GM12801 (cell line): Measurements from ENCODE around the gene RETNLB.

Experiments used
- CTCF ChIP-seq: IDR thresholded peaks from one replicate; pipeline ENCODE4 v1.5.1; 2011; ENCODE audit warnings: control low read depth; ENCODE audit not compliant: insufficient read length; ENCODE audit errors: extremely low read depth

RETNLB gene

DNA sequence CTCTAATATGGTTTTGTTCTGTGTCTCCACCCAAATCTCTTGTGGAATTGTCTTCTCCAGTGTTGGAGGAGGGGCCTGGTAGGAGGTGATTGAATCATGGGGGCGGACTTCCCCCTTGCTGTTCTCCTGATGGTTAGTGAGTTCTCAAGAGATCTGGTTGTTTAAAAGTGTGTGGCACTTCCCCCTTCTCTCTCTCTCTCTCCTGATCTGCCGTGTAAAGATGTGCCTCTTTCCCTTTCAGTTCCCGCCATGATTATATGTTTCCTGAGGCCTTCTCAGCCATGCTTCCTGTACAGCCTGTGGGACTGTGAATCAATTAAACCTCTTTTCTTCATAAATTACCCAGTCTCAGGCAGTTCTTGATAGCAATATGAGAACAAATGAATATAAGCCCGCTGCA, 33.1 kb downstream of the RETNLB start:
- no peak for TF ChIP-seq CTCF

DNA sequence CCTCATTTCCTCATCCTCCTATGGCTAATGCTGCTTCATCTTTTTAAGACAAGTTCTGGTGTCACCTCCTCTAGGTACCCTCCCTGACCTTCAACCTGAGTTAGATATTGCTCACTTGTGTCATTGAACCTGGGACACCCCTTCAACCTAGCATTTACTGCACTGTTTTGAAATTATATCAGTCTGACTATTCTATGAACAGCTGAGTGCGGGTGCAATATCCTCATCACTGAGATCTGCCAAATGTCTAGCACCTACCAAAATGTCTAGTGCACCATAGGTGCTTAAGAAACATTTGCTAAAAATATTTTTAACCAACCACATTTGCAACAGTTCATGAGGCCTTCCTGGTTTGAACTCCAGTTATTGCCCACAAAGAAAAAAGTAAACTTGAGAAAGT, 34.5 kb downstream of the RETNLB start:
- TF ChIP-seq CTCF, result no peak

DNA sequence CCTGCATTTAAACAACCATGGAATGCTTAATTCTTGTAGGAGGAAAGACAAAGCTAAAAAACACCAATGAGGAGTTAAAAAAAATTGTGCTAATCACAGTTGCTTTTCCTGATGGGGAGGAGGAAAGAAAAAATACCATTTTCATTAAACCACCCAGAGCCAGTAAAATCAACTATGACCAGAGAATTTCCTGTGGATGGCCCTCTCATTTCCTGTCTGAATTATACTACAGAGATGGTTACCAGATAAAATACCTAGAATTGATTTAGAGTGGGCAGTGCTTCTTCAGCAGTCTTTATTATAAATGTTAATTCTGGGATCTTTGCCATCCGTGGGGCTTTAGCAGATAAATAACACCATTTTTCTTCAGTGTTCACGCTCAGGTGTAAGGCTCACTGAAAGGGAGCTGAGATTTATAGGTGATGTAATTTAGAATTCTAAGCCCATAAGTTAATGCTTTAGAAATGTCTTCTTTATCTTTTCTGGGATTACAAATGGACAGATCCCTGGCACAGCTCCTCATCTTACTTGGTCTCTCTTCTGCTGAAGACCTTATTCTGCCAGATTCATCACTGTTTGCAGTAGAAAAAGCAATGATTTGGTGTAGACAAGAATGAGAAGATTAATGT, 37.9 kb downstream of the RETNLB start:
- TF ChIP-seq CTCF, result no peak

GRCh38 chr3:108718454-108718853, 38.8 kb downstream of the RETNLB start:
- TF ChIP-seq CTCF, result no peak

DNA sequence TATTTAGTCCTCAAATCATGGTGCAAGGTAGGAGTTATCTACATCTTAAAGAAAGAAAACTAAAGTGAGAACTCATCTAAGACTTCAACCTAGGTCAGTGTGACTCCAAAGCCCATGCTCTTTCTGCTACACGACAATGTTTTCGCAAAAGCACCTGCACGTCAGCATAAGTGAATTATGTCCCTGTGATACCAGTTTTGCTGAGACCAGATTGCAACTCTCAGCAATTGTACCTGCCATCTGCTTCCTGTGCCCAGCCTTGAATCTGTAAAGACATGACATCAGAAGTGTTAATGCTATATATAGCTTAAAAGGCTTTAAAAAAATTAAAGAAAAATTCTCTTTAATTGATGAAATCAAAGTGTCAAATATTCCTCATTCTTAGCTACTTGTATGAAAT, 43.4 kb downstream of the RETNLB start:
- TF ChIP-seq CTCF, result no peak

DNA sequence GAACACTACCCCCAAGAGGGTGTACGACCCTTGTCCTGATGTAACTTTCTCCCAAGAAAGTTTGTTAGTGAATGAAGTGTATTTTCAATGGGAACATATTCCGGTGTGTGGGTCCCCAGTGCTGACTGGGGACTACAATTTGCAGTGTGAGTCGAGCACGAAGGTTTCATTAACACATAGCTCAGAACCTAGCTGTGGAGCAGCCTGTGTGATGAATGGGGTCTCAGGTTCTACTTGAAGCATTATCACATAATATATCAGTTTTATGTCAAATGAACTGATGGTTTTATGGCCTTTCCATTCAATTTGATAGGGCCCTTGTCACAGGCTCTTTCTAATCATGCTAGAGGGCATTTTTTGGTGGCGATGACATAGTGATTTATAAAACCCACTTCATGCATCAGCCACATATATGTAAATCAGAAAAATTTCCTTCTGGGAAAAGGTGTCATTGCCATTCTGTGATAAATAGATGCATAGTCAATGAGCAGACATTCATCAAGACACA, 44.1 kb downstream of the RETNLB start:
- TF ChIP-seq CTCF, result no peak
